SK-N-SH (cell line): ENCODE results near the gene TMEM41B. TPM values are rescaled to one million over a fixed set of nuclear protein-coding genes. Genes with fewer than 3 reads are reported as not detected.
"Not testable (repeated sequence)": the region's sequence is repeated elsewhere in the genome, so short reads cannot be mapped to it uniquely, and the experiment has no call there.

Source experiments
- CTCF ChIA-PET: fragments of 300-600, 350-600 bp; formaldehyde crosslinking; extraction: SDS; loops from one replicate; lab custom pipeline; 2021; lab: Yijun Ruan, JAX
- POLR2A ChIA-PET: fragments of 350-600 bp; sonication (Branson Sonifier 250); formaldehyde crosslinking; extraction: SDS; loops from one replicate; lab custom pipeline; 2020; ENCODE audit warnings: antibody characterized with exemption, inconsistent platforms; lab: Yijun Ruan, JAX
- DNase-seq: peaks from one replicate; pipeline ENCODE4 v3.0.0; 2012
- H2AFZ ChIP-seq: fragments of 200-600 bp; sonication (generic); 2 replicates; pipeline ENCODE4 v1.8.1; 2016; ENCODE audit warnings: antibody characterized with exemption, mild to moderate bottlenecking, low read depth
- H3F3A ChIP-seq: fragments of 200-600 bp; sonication (generic); replicated peaks from 2 replicates; pipeline ENCODE3; 2016; ENCODE audit warnings: antibody characterized with exemption, mild to moderate bottlenecking; ENCODE audit not compliant: insufficient read depth
- H3K27ac ChIP-seq, 2 experiments: fragments of 200-500 bp in 1 of 2; fragments of 200-600 bp in 1 of 2; sonication (Bioruptor generic) in 1 of 2; sonication (generic), shearing (Covaris generic) in 1 of 2; 2 replicates each; pipeline versions ENCODE4 v1.5.1 to v1.6.1; 2014 to 2016; ENCODE audit warnings: low read depth in 2 of 2, inconsistent platforms in 1 of 2, low read length in 1 of 2, mild to moderate bottlenecking in 1 of 2, mixed read lengths in 1 of 2
- H3K27me3 ChIP-seq: fragments of 200-600 bp; sonication (generic), shearing (Covaris generic); 2 replicates; pipeline ENCODE4 v1.6.1; 2016; ENCODE audit warnings: mixed run types; ENCODE audit not compliant: insufficient read depth
- H3K36me3 ChIP-seq, 2 experiments: fragments of 200-500 bp in 1 of 2; fragments of 200-600 bp in 1 of 2; sonication (Bioruptor generic) in 1 of 2; sonication (generic) in 1 of 2; replicated peaks in 1 of 2; 2 replicates each; pipeline versions ENCODE3 to v1.5.1; 2014 to 2016; ENCODE audit warnings: low read length in 1 of 2, mild to moderate bottlenecking in 1 of 2; ENCODE audit not compliant: insufficient read depth in 2 of 2, control insufficient read depth in 1 of 2
- H3K4me1 ChIP-seq, 2 experiments: fragments of 200-500 bp in 1 of 2; fragments of 200-600 bp in 1 of 2; sonication (Bioruptor generic) in 1 of 2; sonication (generic), shearing (Covaris generic) in 1 of 2; 2 replicates each; pipeline versions ENCODE4 v1.5.1 to v1.6.1; 2014 to 2016; ENCODE audit warnings: low read depth in 1 of 2, low read length in 1 of 2, mixed run types in 1 of 2; ENCODE audit not compliant: insufficient read depth in 2 of 2, control insufficient read depth in 1 of 2
- H3K4me2 ChIP-seq: fragments of 200-600 bp; sonication (generic), shearing (Covaris generic); 2 replicates; pipeline ENCODE4 v1.6.1; 2017; ENCODE audit warnings: mixed run types
- H3K4me3 ChIP-seq, 2 experiments: fragments of 200-500 bp in 1 of 2; fragments of 200-600 bp in 1 of 2; sonication (Bioruptor generic) in 1 of 2; sonication (generic), shearing (Covaris generic) in 1 of 2; 2 replicates each; pipeline versions ENCODE4 v1.5.1 to v1.8.1; 2014 to 2016; ENCODE audit warnings: low read depth in 2 of 2, inconsistent platforms in 1 of 2, low read length in 1 of 2, mild to moderate bottlenecking in 1 of 2, mixed read lengths in 1 of 2, moderate library complexity in 1 of 2
- H3K79me2 ChIP-seq: fragments of 200-600 bp; sonication (generic); 2 replicates; pipeline ENCODE4 v1.8.1; 2017; ENCODE audit warnings: mild to moderate bottlenecking; ENCODE audit not compliant: insufficient read depth
- H3K9ac ChIP-seq: fragments of 200-600 bp; sonication (generic); 2 replicates; pipeline ENCODE4 v1.6.1; 2017; ENCODE audit warnings: mixed run types
- H3K9me2 ChIP-seq: fragments of 200-600 bp; sonication (generic); 2 replicates; pipeline ENCODE4 v1.6.1; 2017; ENCODE audit warnings: mixed run types
- H3K9me3 ChIP-seq: fragments of 200-600 bp; sonication (generic); 2 replicates; pipeline ENCODE4 v1.6.1; 2017; ENCODE audit warnings: mixed run types, mild to moderate bottlenecking, moderate library complexity
- H4K20me1 ChIP-seq: fragments of 200-600 bp; sonication (generic); 2 replicates; pipeline ENCODE4 v1.6.1; 2017; ENCODE audit warnings: mild to moderate bottlenecking, mixed run types; ENCODE audit not compliant: insufficient read depth
- CHD2 ChIP-seq: fragments of 150-350 bp; IDR thresholded peaks from 2 replicates; pipeline ENCODE4 v1.6.1; 2018; ENCODE audit warnings: low read length; ENCODE audit not compliant: partially characterized antibody
- FOXM1 ChIP-seq: IDR thresholded peaks from 2 replicates; pipeline ENCODE4 v1.4.0; 2012; ENCODE audit warnings: low read depth, mild to moderate bottlenecking
- GABPA ChIP-seq: IDR thresholded peaks from 2 replicates; pipeline ENCODE4 v1.4.0; 2012; ENCODE audit warnings: low read depth, mild to moderate bottlenecking
- IRF3 ChIP-seq: fragments of 150-350 bp; IDR thresholded peaks from 2 replicates; pipeline ENCODE4 v1.6.1; 2016; ENCODE audit warnings: mild to moderate bottlenecking, low read depth, low read length
- SIN3A ChIP-seq: IDR thresholded peaks from 2 replicates; pipeline ENCODE4 v1.6.1; 2012; ENCODE audit warnings: low read depth, mild to moderate bottlenecking, low read length, moderate library complexity, borderline replicate concordance
- SMC3 ChIP-seq: IDR thresholded peaks from 2 replicates; pipeline ENCODE4 v1.6.1; 2012; ENCODE audit warnings: low read depth, low read length, improper control_type of control experiment
- USF1 ChIP-seq: IDR thresholded peaks from 2 replicates; pipeline ENCODE4 v1.4.0; 2012; ENCODE audit warnings: low read depth, borderline replicate concordance
- ZBTB33 ChIP-seq: IDR thresholded peaks from 2 replicates; pipeline ENCODE4 v1.4.0; 2012; ENCODE audit warnings: low read depth, borderline replicate concordance
- WGBS: methylation state at CpG from one replicate; pipeline ENCODE4 v1.1.6; 2017; ENCODE audit warnings: low lambda C conversion rate; 5-methylcytosine and 5-hydroxymethylcytosine counted together
- polyA plus RNA-seq, 3 experiments: library from polyadenylated mRNA; depleted of rRNA; stranded (reverse); fragments of >200 nt; gene quantifications; 2 replicates each; pipeline ENCODE4 v1.2.3, GENCODE V29; 2012

Gene TMEM41B
- polyA plus RNA-seq, 1 of the 3 experiments (the other 2 are of a cell fraction) = 23.5 TPM

- WGBS = 77% methylated on average over 6 of the region's 6 CpGs
- Histone ChIP-seq H3K4me1 (no peaks in the 10 kb centered on the region; a peak in 1 of 4 replicates), H3K4me3 (no peak overlapping the region), H3K9ac (no peak overlapping the region), H2AFZ (no peak overlapping the region), H4K20me1 (no peaks in the 10 kb centered on the region), H3K79me2 (no peaks in the 10 kb centered on the region), H3K9me3 (no peaks in the 10 kb centered on the region), H3K36me3 (no peaks in the 10 kb centered on the region), H3K27me3 (no peaks in the 10 kb centered on the region), H3K9me2 (no peaks in the 10 kb centered on the region), H3K27ac (no peak overlapping the region), H3K4me2 (no peak overlapping the region), H3F3A (no peaks in the 10 kb centered on the region)
- no peak for TF ChIP-seq SIN3A
- TF ChIP-seq IRF3 = no peak
- no peak for TF ChIP-seq GABPA
- DNase-seq = peak; percentile 19
- ChIA-PET CTCF (no interaction called here), POLR2A (no interaction called here)
Observed at GRCh38 chr11:9351321-9351881, 37.0 kb upstream of the TMEM41B start.

- H3K9me2 ChIP-seq, POLR2A ChIA-PET, H3K36me3 ChIP-seq, H2AFZ ChIP-seq, H3F3A ChIP-seq, H3K9me3 ChIP-seq, H3K27me3 ChIP-seq, H3K79me2 ChIP-seq, H3K4me1 ChIP-seq, H3K4me2 ChIP-seq, H3K27ac ChIP-seq, H3K9ac ChIP-seq, H4K20me1 ChIP-seq, DNase-seq, H3K4me3 ChIP-seq: not testable (repeated sequence)
- CTCF ChIA-PET = interaction anchor here (1.1 kb wide), 1 partner anchor 21 kb away, joined by 3 read pairs; no protein-coding TSS in a partner anchor
- 74% methylated on average over 4 of the region's 4 CpGs for WGBS
Observed at GRCh38 chr11:9347779-9348178, 33.4 kb upstream of the TMEM41B start.

GRCh38 chr11:9347100-9347499, 32.7 kb upstream of the TMEM41B start:
- Histone ChIP-seq H3K27me3 (no peaks in the 10 kb centered on the region), H3K9me2 (no peaks in the 10 kb centered on the region), H3K79me2 (no peaks in the 10 kb centered on the region), H2AFZ (no peak overlapping the region), H3K9ac (no peak overlapping the region), H3K27ac (no peak overlapping the region), H3K4me2 (no peak overlapping the region), H3F3A (no peaks in the 10 kb centered on the region), H3K4me1 (no peaks in the 10 kb centered on the region; a peak in 1 of 4 replicates), H3K36me3 (no peaks in the 10 kb centered on the region), H3K9me3 (no peaks in the 10 kb centered on the region), H4K20me1 (no peaks in the 10 kb centered on the region), H3K4me3 (no peak overlapping the region)
- TF ChIP-seq SMC3 (no peak), USF1 (no peak), ZBTB33 (no peak), FOXM1 (no peak), CHD2 (no peak)
- DNase-seq = no peak
- ChIA-PET CTCF (no interaction called here), POLR2A (interaction anchor here (0.6 kb wide), 1 partner anchor 14 kb away, joined by 4 read pairs; no protein-coding TSS in a partner anchor)
- WGBS = 76% methylated on average over 2 of the region's 2 CpGs
